HEK293 (cell line): ENCODE measurements around the gene STK11.
A peak's percentile ranks its signal among the peaks of the same experiment; 100 is the strongest.

Experiments used
- CTCF ChIA-PET: fragments of 350-600 bp; formaldehyde crosslinking; extraction: SDS; loops from one replicate; lab custom pipeline; 2021; ENCODE audit warnings: antibody characterized with exemption; lab: Yijun Ruan, JAX
- POLR2A ChIA-PET: fragments of 300-600 bp; formaldehyde crosslinking; extraction: SDS; loops from one replicate; lab custom pipeline; 2020; ENCODE audit warnings: antibody characterized with exemption, inconsistent platforms; lab: Yijun Ruan, JAX
- H3K27ac ChIP-seq: fragments of 200-500 bp; sonication (Bioruptor generic); 2 replicates; pipeline ENCODE4 v1.5.1; 2014; ENCODE audit warnings: low read depth, low read length, control low read depth, inconsistent platforms; ENCODE audit errors: extremely low read depth
- H3K36me3 ChIP-seq, 2 experiments: fragments of 200-500 bp in 1 of 2; sonication (Bioruptor generic) in 1 of 2; 1 replicate in 1 of 2; 2 replicates in 1 of 2; pipeline ENCODE4 v1.5.1; 2014 to 2017; ENCODE audit warnings: inconsistent platforms in 2 of 2, low read length in 2 of 2; ENCODE audit not compliant: control insufficient read depth in 2 of 2, insufficient read depth in 1 of 2
- H3K4me1 ChIP-seq: fragments of 200-500 bp; sonication (Bioruptor generic); 2 replicates; pipeline ENCODE4 v1.5.1; 2014; ENCODE audit warnings: mild to moderate bottlenecking, low read length, inconsistent platforms; ENCODE audit not compliant: control insufficient read depth, insufficient read depth
- H3K4me3 ChIP-seq: 2 replicates; pipeline ENCODE4 v1.5.1; 2011; ENCODE audit warnings: low read depth, mild to moderate bottlenecking, control low read depth, low read length, moderate library complexity
- H3K9me3 ChIP-seq: fragments of 200-500 bp; sonication (Bioruptor generic); 2 replicates; pipeline ENCODE4 v1.5.1; 2014; ENCODE audit warnings: low read depth, low read length, inconsistent platforms; ENCODE audit not compliant: control insufficient read depth, insufficient read depth
- EGR2 ChIP-seq: fragments of 450-650 bp; formaldehyde crosslinking; IDR thresholded peaks from 2 replicates; pipeline ENCODE4 v1.5.1; 2016; ENCODE audit warnings: low read depth, missing biosample characterization, missing genetic modification characterization
- FEZF1 ChIP-seq: fragments of 450-650 bp; formaldehyde crosslinking; IDR thresholded peaks from 2 replicates; pipeline ENCODE4 v1.5.1; 2016; ENCODE audit warnings: missing biosample characterization, missing genetic modification characterization
- KLF10 ChIP-seq: fragments of 450-650 bp; IDR thresholded peaks from 2 replicates; pipeline ENCODE4 v1.5.1; 2018; ENCODE audit warnings: missing biosample characterization, mild to moderate bottlenecking, missing genetic modification characterization
- YY1 ChIP-seq: fragments of 450-650 bp; formaldehyde crosslinking; IDR thresholded peaks from 2 replicates; pipeline ENCODE4 v1.5.1; 2018; ENCODE audit warnings: missing biosample characterization, missing genetic modification characterization
- ZBTB10 ChIP-seq: fragments of 450-650 bp; formaldehyde crosslinking; IDR thresholded peaks from 2 replicates; pipeline ENCODE4 v1.5.1; 2016; ENCODE audit warnings: missing biosample characterization, missing genetic modification characterization
- ZBTB20 ChIP-seq: fragments of 450-650 bp; formaldehyde crosslinking; IDR thresholded peaks from 2 replicates; pipeline ENCODE4 v1.5.1; 2016; ENCODE audit warnings: missing biosample characterization, missing genetic modification characterization
- ZBTB7A ChIP-seq: fragments of 450-650 bp; formaldehyde crosslinking; IDR thresholded peaks from 2 replicates; pipeline ENCODE4 v1.5.1; 2016; ENCODE audit warnings: low read depth, missing biosample characterization, missing genetic modification characterization
- ZFHX2 ChIP-seq: fragments of 450-650 bp; formaldehyde crosslinking; conservative IDR thresholded peaks from 2 replicates; pipeline ENCODE4 v1.5.1; 2016; ENCODE audit warnings: missing biosample characterization, missing genetic modification characterization
- ZNF10 ChIP-seq: fragments of 450-650 bp; formaldehyde crosslinking; IDR thresholded peaks from 2 replicates; pipeline ENCODE4 v1.5.1; 2017; ENCODE audit warnings: missing biosample characterization, missing genetic modification characterization
- ZNF133 ChIP-seq: fragments of 450-650 bp; formaldehyde crosslinking; IDR thresholded peaks from 2 replicates; pipeline ENCODE4 v1.5.1; 2016; ENCODE audit warnings: missing biosample characterization, missing genetic modification characterization
- ZNF16 ChIP-seq: fragments of 450-650 bp; formaldehyde crosslinking; IDR thresholded peaks from 2 replicates; pipeline ENCODE4 v1.5.1; 2016; ENCODE audit warnings: low read depth, missing biosample characterization, missing genetic modification characterization
- ZNF2 ChIP-seq: fragments of 450-650 bp; formaldehyde crosslinking; IDR thresholded peaks from 2 replicates; pipeline ENCODE4 v1.5.1; 2016; ENCODE audit warnings: missing biosample characterization, missing genetic modification characterization
- ZNF214 ChIP-seq: fragments of 450-650 bp; formaldehyde crosslinking; IDR thresholded peaks from 2 replicates; pipeline ENCODE4 v1.5.1; 2017; ENCODE audit warnings: missing biosample characterization, mild to moderate bottlenecking, missing genetic modification characterization, borderline replicate concordance
- ZNF239 ChIP-seq: fragments of 450-650 bp; formaldehyde crosslinking; IDR thresholded peaks from 2 replicates; pipeline ENCODE4 v1.5.1; 2016; ENCODE audit warnings: missing biosample characterization, missing genetic modification characterization
- ZNF248 ChIP-seq: fragments of 450-650 bp; formaldehyde crosslinking; IDR thresholded peaks from 2 replicates; pipeline ENCODE4 v1.5.1; 2017; ENCODE audit warnings: missing biosample characterization, missing genetic modification characterization
- ZNF391 ChIP-seq: fragments of 450-650 bp; formaldehyde crosslinking; IDR thresholded peaks from 2 replicates; pipeline ENCODE4 v1.5.1; 2016; ENCODE audit warnings: low read depth, missing biosample characterization, missing genetic modification characterization, borderline replicate concordance
- ZNF426 ChIP-seq: fragments of 450-650 bp; formaldehyde crosslinking; IDR thresholded peaks from 2 replicates; pipeline ENCODE4 v1.5.1; 2017; ENCODE audit warnings: missing biosample characterization, missing genetic modification characterization, mild to moderate bottlenecking, inconsistent platforms, moderate library complexity
- ZNF544 ChIP-seq: fragments of 450-650 bp; formaldehyde crosslinking; IDR thresholded peaks from 2 replicates; pipeline ENCODE4 v1.5.0; 2017; ENCODE audit warnings: missing biosample characterization, missing genetic modification characterization
- ZNF549 ChIP-seq: fragments of 450-650 bp; IDR thresholded peaks from 2 replicates; pipeline ENCODE4 v1.5.1; 2018; ENCODE audit warnings: missing biosample characterization, missing genetic modification characterization, mild to moderate bottlenecking, inconsistent platforms, moderate library complexity
- ZNF610 ChIP-seq: fragments of 450-650 bp; formaldehyde crosslinking; IDR thresholded peaks from 2 replicates; pipeline ENCODE4 v1.5.1; 2016; ENCODE audit warnings: missing biosample characterization, missing genetic modification characterization, borderline replicate concordance
- ZNF624 ChIP-seq: fragments of 450-650 bp; formaldehyde crosslinking; IDR thresholded peaks from 2 replicates; pipeline ENCODE4 v1.5.1; 2017; ENCODE audit warnings: missing biosample characterization, missing genetic modification characterization
- ZNF629 ChIP-seq: fragments of 450-650 bp; formaldehyde crosslinking; IDR thresholded peaks from 2 replicates; pipeline ENCODE4 v1.5.1; 2017; ENCODE audit warnings: missing biosample characterization, missing genetic modification characterization
- ZNF677 ChIP-seq: fragments of 450-650 bp; IDR thresholded peaks from 2 replicates; pipeline ENCODE4 v1.5.0; 2018; ENCODE audit warnings: missing biosample characterization, mild to moderate bottlenecking, missing genetic modification characterization, moderate library complexity
- ZNF768 ChIP-seq: fragments of 450-650 bp; formaldehyde crosslinking; IDR thresholded peaks from 2 replicates; pipeline ENCODE4 v1.5.1; 2018; ENCODE audit warnings: missing biosample characterization, mild to moderate bottlenecking, missing genetic modification characterization
- ZNF776 ChIP-seq: fragments of 450-650 bp; formaldehyde crosslinking; IDR thresholded peaks from 2 replicates; pipeline ENCODE4 v1.5.0; 2017; ENCODE audit warnings: missing biosample characterization, missing genetic modification characterization, borderline replicate concordance
- ZNF791 ChIP-seq: fragments of 450-650 bp; formaldehyde crosslinking; IDR thresholded peaks from 2 replicates; pipeline ENCODE4 v1.5.1; 2016; ENCODE audit warnings: missing biosample characterization, missing genetic modification characterization
- ZSCAN16 ChIP-seq: fragments of 450-650 bp; formaldehyde crosslinking; IDR thresholded peaks from 2 replicates; pipeline ENCODE4 v1.5.1; 2016; ENCODE audit warnings: missing biosample characterization, missing genetic modification characterization
- TF ChIP-seq, protein P1 (sequence below): fragments of 450-650 bp; IDR thresholded peaks from 2 replicates; pipeline ENCODE4 v1.5.1; 2018; ENCODE audit warnings: missing biosample characterization, mild to moderate bottlenecking, missing genetic modification characterization
- TF ChIP-seq, protein P2 (sequence below): fragments of 450-650 bp; formaldehyde crosslinking; IDR thresholded peaks from 2 replicates; pipeline ENCODE4 v1.5.1; 2016; ENCODE audit warnings: missing biosample characterization, missing genetic modification characterization
- TF ChIP-seq, protein P3 (sequence below): IDR thresholded peaks from 2 replicates; pipeline ENCODE4 v1.6.1; 2011; ENCODE audit warnings: mild to moderate bottlenecking, low read depth, low read length, borderline replicate concordance

The STK11 gene

DNA sequence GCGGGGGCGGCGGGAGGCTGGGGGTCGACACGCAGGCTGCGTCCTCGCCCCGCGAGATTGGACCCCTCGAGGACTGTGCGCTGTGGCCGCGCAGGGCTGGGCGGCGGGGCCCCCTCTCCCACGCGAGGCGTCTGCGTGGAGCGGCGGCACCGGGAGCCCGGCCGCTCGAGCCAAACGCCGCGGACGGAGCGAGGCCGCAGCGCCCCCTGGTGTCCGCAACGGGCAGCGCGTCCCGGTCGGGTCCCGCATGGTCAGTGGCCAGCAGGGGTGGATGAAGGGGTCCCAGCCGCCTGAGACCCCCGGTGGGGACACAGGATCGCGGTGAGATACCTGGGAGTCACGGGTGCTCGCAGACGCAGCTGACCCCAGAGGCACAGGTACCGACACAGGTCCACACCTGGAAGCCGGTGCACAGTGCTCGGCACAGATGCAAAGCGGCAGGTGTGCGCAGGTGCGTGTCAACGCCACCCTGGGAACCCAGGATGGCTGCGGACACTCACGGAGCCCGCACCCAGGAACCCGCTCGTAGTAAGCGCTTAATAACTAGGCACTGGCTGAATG is 61.4 kb downstream of the STK11 start (continued):
- peak; percentile 85 for TF ChIP-seq ZBTB7A (tag by site-specific recombination)
- TF ChIP-seq ZNF16: no peak
- no peak for TF ChIP-seq ZNF391
- peak; percentile 58; the same call in 1 of the 2 replicates for TF ChIP-seq KLF10 (tag by site-specific recombination)
- TF ChIP-seq, protein P1, sequence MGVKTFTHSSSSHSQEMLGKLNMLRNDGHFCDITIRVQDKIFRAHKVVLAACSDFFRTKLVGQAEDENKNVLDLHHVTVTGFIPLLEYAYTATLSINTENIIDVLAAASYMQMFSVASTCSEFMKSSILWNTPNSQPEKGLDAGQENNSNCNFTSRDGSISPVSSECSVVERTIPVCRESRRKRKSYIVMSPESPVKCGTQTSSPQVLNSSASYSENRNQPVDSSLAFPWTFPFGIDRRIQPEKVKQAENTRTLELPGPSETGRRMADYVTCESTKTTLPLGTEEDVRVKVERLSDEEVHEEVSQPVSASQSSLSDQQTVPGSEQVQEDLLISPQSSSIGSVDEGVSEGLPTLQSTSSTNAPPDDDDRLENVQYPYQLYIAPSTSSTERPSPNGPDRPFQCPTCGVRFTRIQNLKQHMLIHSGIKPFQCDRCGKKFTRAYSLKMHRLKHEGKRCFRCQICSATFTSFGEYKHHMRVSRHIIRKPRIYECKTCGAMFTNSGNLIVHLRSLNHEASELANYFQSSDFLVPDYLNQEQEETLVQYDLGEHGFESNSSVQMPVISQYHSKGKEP (tag by site-specific recombination): no peak
- peak; percentile 77 for TF ChIP-seq ZNF2 (tag by site-specific recombination)
- TF ChIP-seq ZNF677 (tag by site-specific recombination): no peak
- no peak for TF ChIP-seq ZNF791 (tag by site-specific recombination)
- TF ChIP-seq, all 188 proteins: peak for 21

DNA sequence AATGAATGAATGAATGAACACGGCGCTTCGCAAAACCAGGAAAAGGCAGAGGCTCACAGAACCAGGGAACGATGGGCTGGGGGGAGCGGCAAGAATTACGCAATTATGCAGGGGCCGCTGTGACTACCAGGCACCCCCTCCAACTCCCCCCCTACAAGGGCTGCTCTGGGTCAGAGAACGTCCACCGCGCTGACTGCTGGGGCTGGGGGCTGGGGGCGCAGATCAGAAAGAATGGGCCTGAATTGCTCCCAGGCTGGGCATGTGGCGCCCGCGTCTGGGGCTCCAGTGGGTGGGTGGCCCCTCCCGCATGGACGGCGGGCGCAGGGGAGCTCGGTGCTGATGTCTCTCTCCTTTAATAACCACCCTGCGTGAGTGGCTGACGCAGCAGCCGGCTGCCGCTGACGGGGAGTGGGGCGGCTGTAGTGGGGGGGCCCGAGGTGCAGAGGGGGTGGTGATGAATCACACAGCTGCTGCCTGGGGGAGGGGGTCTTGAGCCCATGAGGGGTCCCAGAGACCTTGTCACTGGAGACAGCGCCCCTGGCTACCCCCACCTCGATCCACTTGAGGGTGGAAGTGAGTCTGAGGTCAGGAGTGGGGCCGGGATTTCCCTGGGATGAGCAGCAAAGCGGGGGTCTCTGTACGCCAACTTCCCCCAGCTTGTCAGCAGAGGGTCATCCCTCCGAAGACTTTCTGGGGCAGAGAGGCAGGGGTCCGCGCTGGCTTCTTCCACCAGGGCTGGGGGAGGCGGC is 62.1 kb downstream of the STK11 start:
- no peak overlapping the region for H3K27ac ChIP-seq
- H3K4me3 ChIP-seq: no peak overlapping the region
- ChIA-PET POLR2A (interaction anchor here (3.2 to 7.7 kb wide), 2 partner anchors 11 to 23 kb away, joined by 128 to 407 read pairs; no protein-coding TSS in a partner anchor), CTCF (interaction anchor here (0.6 to 11.3 kb wide), 9 partner anchors 10 to 152 kb away, joined by 3 to 299 read pairs (median 6); partner anchors contain the start of gene ATP5F1D)
- H3K36me3 ChIP-seq: peaks cover 4 to 29% of the 10 kb centered on the region in 2 experiments; a peak in 2 of 3 replicates
- no peaks in the 10 kb centered on the region for H3K9me3 ChIP-seq
- peaks cover 20% of the 10 kb centered on the region for H3K4me1 ChIP-seq
- TF ChIP-seq ZNF10 (tag by site-specific recombination) (no peak), ZBTB20 (no peak), ZNF214 (tag by site-specific recombination) (no peak), ZFHX2 (tag by site-specific recombination) (peak; percentile 27), EGR2 (peak; percentile 58; the same call in 1 of the 2 replicates), YY1 (no peak), ZNF248 (no peak), ZNF629 (peak; percentile 59), ZNF768 (no peak), ZNF133 (tag by site-specific recombination) (no peak), ZBTB10 (tag by site-specific recombination) (peak; percentile 76; the same call in 1 of the 2 replicates), ZNF610 (tag by site-specific recombination) (peak; percentile 91; the same call in 1 of the 2 replicates), ZSCAN16 (tag by site-specific recombination) (peak; percentile 92), ZNF776 (tag by site-specific recombination) (no peak), ZNF239 (tag by site-specific recombination) (no peak), FEZF1 (tag by site-specific recombination) (no peak), ZNF426 (tag by site-specific recombination) (no peak), ZNF549 (tag by site-specific recombination) (no peak), ZNF624 (tag by site-specific recombination) (no peak), ZNF544 (tag by site-specific recombination) (no peak)
- TF ChIP-seq, protein P2, sequence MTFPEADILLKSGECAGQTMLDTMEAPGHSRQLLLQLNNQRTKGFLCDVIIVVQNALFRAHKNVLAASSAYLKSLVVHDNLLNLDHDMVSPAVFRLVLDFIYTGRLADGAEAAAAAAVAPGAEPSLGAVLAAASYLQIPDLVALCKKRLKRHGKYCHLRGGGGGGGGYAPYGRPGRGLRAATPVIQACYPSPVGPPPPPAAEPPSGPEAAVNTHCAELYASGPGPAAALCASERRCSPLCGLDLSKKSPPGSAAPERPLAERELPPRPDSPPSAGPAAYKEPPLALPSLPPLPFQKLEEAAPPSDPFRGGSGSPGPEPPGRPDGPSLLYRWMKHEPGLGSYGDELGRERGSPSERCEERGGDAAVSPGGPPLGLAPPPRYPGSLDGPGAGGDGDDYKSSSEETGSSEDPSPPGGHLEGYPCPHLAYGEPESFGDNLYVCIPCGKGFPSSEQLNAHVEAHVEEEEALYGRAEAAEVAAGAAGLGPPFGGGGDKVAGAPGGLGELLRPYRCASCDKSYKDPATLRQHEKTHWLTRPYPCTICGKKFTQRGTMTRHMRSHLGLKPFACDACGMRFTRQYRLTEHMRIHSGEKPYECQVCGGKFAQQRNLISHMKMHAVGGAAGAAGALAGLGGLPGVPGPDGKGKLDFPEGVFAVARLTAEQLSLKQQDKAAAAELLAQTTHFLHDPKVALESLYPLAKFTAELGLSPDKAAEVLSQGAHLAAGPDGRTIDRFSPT (tag by site-specific recombination): no peak
- TF ChIP-seq, protein P3, sequence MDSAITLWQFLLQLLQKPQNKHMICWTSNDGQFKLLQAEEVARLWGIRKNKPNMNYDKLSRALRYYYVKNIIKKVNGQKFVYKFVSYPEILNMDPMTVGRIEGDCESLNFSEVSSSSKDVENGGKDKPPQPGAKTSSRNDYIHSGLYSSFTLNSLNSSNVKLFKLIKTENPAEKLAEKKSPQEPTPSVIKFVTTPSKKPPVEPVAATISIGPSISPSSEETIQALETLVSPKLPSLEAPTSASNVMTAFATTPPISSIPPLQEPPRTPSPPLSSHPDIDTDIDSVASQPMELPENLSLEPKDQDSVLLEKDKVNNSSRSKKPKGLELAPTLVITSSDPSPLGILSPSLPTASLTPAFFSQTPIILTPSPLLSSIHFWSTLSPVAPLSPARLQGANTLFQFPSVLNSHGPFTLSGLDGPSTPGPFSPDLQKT: no peak
